CD14-positive monocyte (primary cell): ENCODE results near the gene PARP15. TPM values are rescaled to one million over a fixed set of nuclear protein-coding genes. Genes with fewer than 3 reads are reported as not detected.

Experiments used
- DNase-seq, 3 donors: peaks; one replicate each; pipeline ENCODE4 v3.0.0-alpha.2; 2011 to 2022
- H2AFZ ChIP-seq: 2 replicates; pipeline ENCODE4 v1.6.0; 2012; ENCODE audit warnings: mild to moderate bottlenecking, low read depth, low read length, inconsistent platforms; ENCODE audit not compliant: insufficient read depth, poor library complexity, severe bottlenecking
- H3K27ac ChIP-seq, 2 donors: 1 replicate in 1 of 2; 2 replicates in 1 of 2; pipeline ENCODE4 v1.5.1; 2012 to 2013; ENCODE audit warnings: low read length in 2 of 2, control low read depth in 1 of 2, inconsistent platforms in 1 of 2, low read depth in 1 of 2, mild to moderate bottlenecking in 1 of 2
- H3K27me3 ChIP-seq, 2 donors: one replicate each; pipeline versions ENCODE4 v1.6.0 to v1.6.1; 2011 to 2013; ENCODE audit warnings: low read length in 2 of 2; ENCODE audit not compliant: control insufficient read depth in 2 of 2, insufficient read depth in 2 of 2
- H3K36me3 ChIP-seq, 2 donors: replicated peaks in 1 of 2; 1 replicate in 1 of 2; 2 replicates in 1 of 2; pipeline versions ENCODE4 v1.5.1 to v1.6.1; 2012 to 2013; ENCODE audit warnings: low read length in 2 of 2, control low read depth in 1 of 2, inconsistent platforms in 1 of 2, mild to moderate bottlenecking in 1 of 2; ENCODE audit not compliant: insufficient read depth in 2 of 2, control insufficient read depth in 1 of 2
- H3K4me1 ChIP-seq, 2 donors: 1 replicate in 1 of 2; 2 replicates in 1 of 2; pipeline versions ENCODE4 v1.5.1 to v1.6.1; 2012 to 2013; ENCODE audit warnings: low read length in 2 of 2, control low read depth in 1 of 2, inconsistent platforms in 1 of 2, mild to moderate bottlenecking in 1 of 2, moderate library complexity in 1 of 2; ENCODE audit not compliant: insufficient read depth in 2 of 2, control insufficient read depth in 1 of 2
- H3K4me2 ChIP-seq: replicated peaks from 2 replicates; pipeline ENCODE3; 2012; ENCODE audit warnings: low read length, moderate library complexity, mild to moderate bottlenecking; ENCODE audit not compliant: poor library complexity, severe bottlenecking; ENCODE audit errors: extremely low read depth
- H3K4me3 ChIP-seq, 3 experiments: fragments of 200-600 bp in 1 of 3; sonication (generic) in 1 of 3; replicated peaks in 1 of 3; 1 replicate in 2 of 3; 2 replicates in 1 of 3; pipeline ENCODE4 v1.5.1; 2011 to 2013; ENCODE audit warnings: low read length in 3 of 3, mild to moderate bottlenecking in 3 of 3, control low read depth in 2 of 3, low read depth in 2 of 3, inconsistent platforms in 1 of 3, moderate library complexity in 1 of 3
- H3K79me2 ChIP-seq: 2 replicates; pipeline ENCODE4 v1.6.0; 2012; ENCODE audit warnings: mild to moderate bottlenecking, control low read depth, inconsistent platforms, low read length, moderate library complexity; ENCODE audit not compliant: insufficient read depth
- H3K9ac ChIP-seq: 2 replicates; pipeline ENCODE4 v1.6.0; 2017; ENCODE audit warnings: low read length, mild to moderate bottlenecking; ENCODE audit not compliant: insufficient read depth, poor library complexity, severe bottlenecking
- H3K9me3 ChIP-seq, 2 donors: replicated peaks in 1 of 2; 1 replicate in 1 of 2; 2 replicates in 1 of 2; pipeline versions ENCODE4 v1.5.1 to v1.6.1; 2012 to 2013; ENCODE audit warnings: low read length in 2 of 2, control low read depth in 1 of 2; ENCODE audit not compliant: control insufficient read depth in 1 of 2, insufficient read depth in 1 of 2
- H4K20me1 ChIP-seq: 2 replicates; pipeline ENCODE4 v1.6.0; 2012; ENCODE audit warnings: mild to moderate bottlenecking, low read length, control low read depth, moderate library complexity; ENCODE audit not compliant: insufficient read depth
- H3K27ac Mint-ChIP-seq, 7 donors: one replicate each; pipeline ENCODE4 v1.8.0; 2020; ENCODE audit warnings: mild to moderate bottlenecking in 7 of 7, mixed read lengths in 7 of 7, moderate library complexity in 6 of 7, inconsistent platforms in 2 of 7
- H3K27me3 Mint-ChIP-seq, 3 donors: one replicate each; pipeline ENCODE4 v1.8.0; 2021 to 2022; ENCODE audit warnings: low read depth in 3 of 3, mild to moderate bottlenecking in 3 of 3, mixed read lengths in 3 of 3, moderate library complexity in 3 of 3, inconsistent platforms in 1 of 3
- H3K36me3 Mint-ChIP-seq, 2 donors: one replicate each; pipeline ENCODE4 v1.8.0; 2020; ENCODE audit warnings: mixed read lengths in 2 of 2, inconsistent platforms in 1 of 2, mild to moderate bottlenecking in 1 of 2
- H3K4me1 Mint-ChIP-seq: one replicate; pipeline ENCODE4 v1.8.0; 2020; ENCODE audit warnings: mild to moderate bottlenecking, mixed read lengths
- H3K4me3 Mint-ChIP-seq, 2 donors: one replicate each; pipeline ENCODE4 v1.8.0; 2020; ENCODE audit warnings: mild to moderate bottlenecking in 2 of 2, mixed read lengths in 2 of 2, moderate library complexity in 1 of 2
- H3K9me3 Mint-ChIP-seq, 7 donors: one replicate each; pipeline ENCODE4 v1.8.0; 2020 to 2022; ENCODE audit warnings: mixed read lengths in 7 of 7, mild to moderate bottlenecking in 6 of 7, moderate library complexity in 6 of 7, inconsistent platforms in 2 of 7
- CTCF ChIP-seq: fragments of 200-600 bp; IDR thresholded peaks from one replicate; pipeline ENCODE4 v1.8.0; 2022; ENCODE audit warnings: antibody characterized with exemption, mild to moderate bottlenecking
- WGBS: methylation state at CpG from one replicate; pipeline ENCODE4 v1.1.5; 2013; ENCODE audit warnings: missing lambda C conversion rate; ENCODE audit not compliant: insufficient coverage; 5-methylcytosine and 5-hydroxymethylcytosine counted together
- intact Hi-C, 2 donors: fragments of 100-400 bp; cut with micrococcal nuclease; formaldehyde crosslinking; loops; one replicate each; pipeline versions ENCODE4 v1.15.0 to v1.15.1; 2023
- polyA plus RNA-seq, 3 donors: library from polyadenylated mRNA; depleted of rRNA in 1 of 3; unstranded in 2 of 3; stranded (reverse) in 1 of 3; fragments of 300-500 nt in 2 of 3; fragments of >200 nt in 1 of 3; fragmentation: Illumina TruSeq in 2 of 3; gene quantifications; 1 replicate in 2 of 3; 2 replicates in 1 of 3; pipeline ENCODE4 v1.2.3, GENCODE V29; 2012 to 2021

Gene PARP15
- polyA plus RNA-seq, 3 donors = 0.23 to 4.4 (median 0.28) TPM

- H3K9me3 ChIP-seq = no peaks in the 10 kb centered on the region
- Mint-ChIP-seq H3K9me3 (no peaks in the 10 kb centered on the region), H3K4me3 (no peak overlapping the region), H3K27ac (no peak overlapping the region), H3K4me1 (peaks cover 7% of the 10 kb centered on the region), H3K27me3 (peaks cover 0 to 2% (median 0%) of the 10 kb centered on the region in 3 donors), H3K36me3 (peaks cover 0 to 7% of the 10 kb centered on the region in 2 donors)
- no peak overlapping the region for H3K4me3 ChIP-seq
- intact Hi-C loops = no loop called here
- whole genome bisulfite sequencing = no CpG with 5 or more reads among the region's 1 CpG
- H3K4me2 ChIP-seq = no peak overlapping the region
- no peaks in the 10 kb centered on the region for H3K79me2 ChIP-seq
- TF ChIP-seq CTCF = no peak
- no peaks in the 10 kb centered on the region for H3K4me1 ChIP-seq
- H2AFZ ChIP-seq = no peak overlapping the region
- H3K27ac ChIP-seq = no peak overlapping the region
- no peak overlapping the region for H3K9ac ChIP-seq
- DNase-seq = no peak
- H3K36me3 ChIP-seq = no peaks in the 10 kb centered on the region
- H4K20me1 ChIP-seq = no peaks in the 10 kb centered on the region
- no peaks in the 10 kb centered on the region for H3K27me3 ChIP-seq
Measured at GRCh38 chr3:122627301-122627700, 49.9 kb downstream of the PARP15 start.

- Mint-ChIP-seq H3K36me3 (no peaks in the 10 kb centered on the region), H3K4me3 (no peak overlapping the region), H3K27me3 (peaks cover 0 to 2% (median 0%) of the 10 kb centered on the region in 3 donors), H3K27ac (no peak overlapping the region), H3K9me3 (no peaks in the 10 kb centered on the region), H3K4me1 (peaks cover 7% of the 10 kb centered on the region)
- intact Hi-C loops = no loop called here
- Histone ChIP-seq H4K20me1 (no peaks in the 10 kb centered on the region), H3K79me2 (no peaks in the 10 kb centered on the region), H3K9ac (no peak overlapping the region), H3K4me2 (no peak overlapping the region), H3K4me1 (no peaks in the 10 kb centered on the region), H2AFZ (no peak overlapping the region), H3K27me3 (no peaks in the 10 kb centered on the region), H3K4me3 (no peak overlapping the region), H3K9me3 (no peaks in the 10 kb centered on the region), H3K27ac (no peak overlapping the region), H3K36me3 (no peaks in the 10 kb centered on the region)
- no peak for DNase-seq
- no CpG with 5 or more reads among the region's 3 CpGs for WGBS
- TF ChIP-seq CTCF = no peak
Measured at GRCh38 chr3:122628567-122628966, 51.1 kb downstream of the PARP15 start.
